ENCODE data around the gene EPGN. TPM values are rescaled to one million over a fixed set of nuclear protein-coding genes. Genes with fewer than 3 reads are reported as not detected.

EPGN gene
- polyA plus RNA-seq, 1 donor from 2014 or later, result not detected

GRCh38 chr4:74263551-74263950 lies 44.7 kb upstream of the EPGN start:
- Histone ChIP-seq H3K27ac (ENCODE audit: low read length) (no peak overlapping the region), H3F3A (ENCODE audit: insufficient read depth, low read length, poor library complexity, severe bottlenecking) (no peaks in the 10 kb centered on the region), H3K9me3 (ENCODE audit: low read length) (no peaks in the 10 kb centered on the region), H3K79me2 (replicated peaks; ENCODE audit: insufficient read depth, low read length) (no peaks in the 10 kb centered on the region), H3K9me2 (ENCODE audit: insufficient read depth, low read length) (no peaks in the 10 kb centered on the region), H2AFZ (ENCODE audit: low read depth, low read length) (no peak overlapping the region), H3K4me2 (ENCODE audit: low read length) (no peak overlapping the region), H3K4me3 (ENCODE audit: low read length) (no peak overlapping the region), H3K9ac (ENCODE audit: low read length) (no peak overlapping the region), H4K20me1 (ENCODE audit: insufficient read depth) (no peaks in the 10 kb centered on the region), H3K36me3 (ENCODE audit: insufficient read depth, low read length) (no peaks in the 10 kb centered on the region), H3K27me3 (ENCODE audit: insufficient read depth, low read depth, low read length) (no peaks in the 10 kb centered on the region)
- no peak for TF ChIP-seq POLR2AphosphoS5 (IDR thresholded peaks at IDR 0.05)
- TF ChIP-seq RAD21 (conservative IDR thresholded peaks at IDR 0.05), result no peak
- TF ChIP-seq EP300 (conservative IDR thresholded peaks at IDR 0.05; ENCODE audit: poor library complexity, severe bottlenecking), result no peak
- no peak for TF ChIP-seq TAF1 (IDR thresholded peaks at IDR 0.05; ENCODE audit: low read depth)
- no peak for TF ChIP-seq REST (IDR thresholded peaks at IDR 0.05; ENCODE audit: borderline replicate concordance)
- TF ChIP-seq MXI1 (conservative IDR thresholded peaks at IDR 0.05; ENCODE audit: poor library complexity, severe bottlenecking), result no peak
- no peak for TF ChIP-seq CTCF (IDR thresholded peaks at IDR 0.05; ENCODE audit: poor library complexity, severe bottlenecking)
- no peak for TF ChIP-seq EZH2 (IDR thresholded peaks at IDR 0.05; ENCODE audit: borderline replicate concordance, insufficient read depth, low read length, poor library complexity, severe bottlenecking)
- TF ChIP-seq SMC3 (conservative IDR thresholded peaks at IDR 0.05; ENCODE audit: poor library complexity), result no peak

GRCh38 chr4:74266081-74266480 lies 42.2 kb upstream of the EPGN start:
- no peak for TF ChIP-seq EZH2 (IDR thresholded peaks at IDR 0.05; ENCODE audit: borderline replicate concordance, insufficient read depth, low read length, poor library complexity, severe bottlenecking)
- TF ChIP-seq RAD21 (conservative IDR thresholded peaks at IDR 0.05), result no peak
- H3K4me2 ChIP-seq (ENCODE audit: low read length), result no peak overlapping the region
- H3K9ac ChIP-seq (ENCODE audit: low read length), result no peak overlapping the region
- no peaks in the 10 kb centered on the region for H3K79me2 ChIP-seq (replicated peaks; ENCODE audit: insufficient read depth, low read length)
- no peaks in the 10 kb centered on the region for H4K20me1 ChIP-seq (ENCODE audit: insufficient read depth)
- no peaks in the 10 kb centered on the region for H3K36me3 ChIP-seq (ENCODE audit: insufficient read depth, low read length)
- H3K4me3 ChIP-seq (ENCODE audit: low read length), result no peak overlapping the region
- H3K27ac ChIP-seq (ENCODE audit: low read length), result no peak overlapping the region
- H3K9me3 ChIP-seq (ENCODE audit: low read length), result no peaks in the 10 kb centered on the region
- H3F3A ChIP-seq (ENCODE audit: insufficient read depth, low read length, poor library complexity, severe bottlenecking), result no peaks in the 10 kb centered on the region
- H3K27me3 ChIP-seq (ENCODE audit: insufficient read depth, low read depth, low read length), result no peaks in the 10 kb centered on the region
- no peak overlapping the region for H2AFZ ChIP-seq (ENCODE audit: low read depth, low read length)
- no peaks in the 10 kb centered on the region for H3K9me2 ChIP-seq (ENCODE audit: insufficient read depth, low read length)

Measured in neural cell (in vitro differentiated cells).